NCI-H748 treated with DMSO at 0.1 percent for 48 hours (cell line): ENCODE results near the gene MARK3.

Experiments used
- DNase-seq: peaks from one replicate; lab custom pipeline; 2025; lab: John Stamatoyannopoulos, UW

The MARK3 gene

DNA sequence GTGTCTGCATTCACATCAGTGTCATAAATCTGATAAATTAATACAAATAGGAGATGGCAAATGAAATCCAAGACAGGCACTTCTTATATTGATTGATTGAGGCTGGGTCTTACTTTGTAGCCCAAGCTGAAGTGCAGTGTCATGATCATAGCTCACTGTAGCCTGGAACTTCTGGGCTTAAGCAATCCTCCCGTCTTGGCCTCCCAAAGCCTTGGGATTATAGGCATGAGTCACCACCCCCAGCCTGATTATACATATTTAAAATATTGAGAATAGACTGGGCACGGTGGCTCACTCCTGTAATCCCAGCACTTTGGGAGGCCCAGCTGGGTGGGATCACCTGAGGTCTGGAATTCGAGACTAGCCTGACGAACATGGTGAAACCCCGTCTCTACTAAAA, 51.3 kb downstream of the MARK3 start:
- DNase-seq: no peak

DNA sequence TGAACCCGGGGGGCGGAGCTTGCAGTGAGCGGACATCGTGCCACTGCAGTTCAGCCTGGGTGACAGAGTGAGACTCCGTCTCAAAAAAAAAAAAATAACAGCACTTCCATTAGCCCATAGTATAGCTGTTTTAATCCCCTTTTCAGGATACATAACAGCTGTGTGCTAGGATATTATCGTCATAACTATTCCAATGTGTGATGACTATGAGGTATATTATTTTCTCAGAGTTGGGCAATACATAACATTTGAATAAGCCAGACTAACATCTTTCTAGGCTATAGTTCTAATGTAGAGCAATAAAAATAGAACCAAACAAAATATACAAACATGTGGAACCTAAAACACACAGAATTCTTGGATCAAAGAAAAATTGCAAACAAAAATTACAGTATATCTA, 57.1 kb downstream of the MARK3 start:
- DNase-seq: no peak

DNA sequence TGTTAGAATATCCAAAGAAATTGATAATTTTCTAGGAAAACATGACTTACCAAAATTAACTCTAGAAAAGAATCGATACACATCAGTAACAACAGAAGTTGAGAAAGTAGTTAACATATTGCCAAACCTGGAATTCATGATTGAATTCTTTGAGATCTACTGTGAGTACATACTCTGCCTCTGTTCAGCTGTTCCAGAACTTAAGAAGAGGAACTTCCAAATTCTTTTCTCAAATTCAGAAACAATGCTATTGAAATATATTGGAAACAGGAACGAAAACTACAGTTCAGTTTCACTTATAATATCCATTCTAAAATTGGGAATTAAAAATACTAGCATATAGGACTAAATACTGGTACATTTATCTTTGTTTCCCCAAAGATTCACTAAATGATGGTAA, 57.9 kb downstream of the MARK3 start:
- no peak for DNase-seq

DNA sequence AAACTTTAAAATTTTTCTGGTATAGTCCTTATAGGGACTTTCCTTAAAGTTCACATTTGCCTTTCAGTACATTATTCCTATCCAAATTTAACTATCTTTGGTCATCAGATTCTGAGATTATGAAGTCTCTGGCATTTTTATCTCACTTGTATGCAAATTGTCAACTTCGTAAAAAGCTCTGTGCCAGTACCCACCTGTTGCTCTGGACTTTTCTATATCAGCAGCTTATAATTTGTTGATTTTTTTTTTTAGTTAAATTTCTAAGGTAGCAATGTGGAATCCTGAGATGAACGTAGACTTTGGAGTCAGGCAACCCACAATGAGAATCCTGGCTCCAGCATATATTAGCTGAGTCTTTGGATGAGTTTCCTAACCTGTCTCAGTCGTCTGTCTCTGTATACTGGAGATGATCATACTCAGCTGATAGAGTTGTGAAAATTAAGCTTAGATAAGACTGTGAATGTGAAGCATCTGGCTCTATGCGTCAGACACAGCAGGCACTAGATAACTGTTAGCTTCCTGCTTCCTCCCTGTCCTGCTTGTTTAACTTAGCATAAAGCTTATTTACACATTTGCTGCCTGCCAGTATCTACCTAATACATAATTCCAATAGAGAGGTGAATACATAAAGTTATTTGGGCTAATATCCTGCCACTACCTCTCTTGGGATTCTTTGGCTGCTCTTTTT, 59.8 kb downstream of the MARK3 start:
- no peak for DNase-seq

DNA sequence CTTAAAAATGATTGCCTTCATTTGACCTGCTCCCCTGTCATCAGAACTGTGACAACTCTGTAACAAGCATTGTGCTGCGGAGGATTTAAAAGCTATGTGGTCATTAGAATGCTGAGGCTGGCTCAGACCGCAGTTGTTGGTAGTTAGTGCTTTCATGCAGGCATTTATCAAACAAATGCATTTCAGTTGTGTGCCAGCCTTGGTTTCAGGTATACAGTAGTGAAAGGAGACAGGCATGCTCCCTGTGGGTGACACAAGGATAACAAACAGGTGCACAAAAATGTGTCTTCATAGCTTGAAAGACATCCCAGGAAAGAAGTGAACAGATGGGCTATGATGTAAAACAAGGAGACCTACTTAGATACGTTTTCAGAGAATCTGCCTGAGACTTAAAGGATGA, 60.6 kb downstream of the MARK3 start:
- no peak for DNase-seq

DNA sequence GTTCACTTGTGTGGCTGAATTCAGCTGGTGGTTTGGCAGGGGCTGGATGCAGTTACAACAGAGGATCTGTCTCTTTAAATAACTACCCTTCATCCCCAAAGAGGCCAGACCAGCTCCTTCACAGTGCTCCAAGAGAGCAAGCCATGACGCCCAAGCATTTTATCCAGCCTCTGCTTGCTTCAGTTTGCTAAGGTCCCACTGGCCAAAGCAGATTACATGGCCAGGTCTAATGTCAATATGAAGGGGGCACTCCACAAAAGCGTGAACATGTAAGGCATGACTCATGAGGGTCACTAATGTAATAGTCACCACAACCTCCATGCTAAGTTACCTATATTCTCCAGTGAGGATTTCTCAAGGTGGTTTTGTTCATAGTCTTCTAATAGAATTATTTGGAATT, 62.9 kb downstream of the MARK3 start:
- DNase-seq: no peak

DNA sequence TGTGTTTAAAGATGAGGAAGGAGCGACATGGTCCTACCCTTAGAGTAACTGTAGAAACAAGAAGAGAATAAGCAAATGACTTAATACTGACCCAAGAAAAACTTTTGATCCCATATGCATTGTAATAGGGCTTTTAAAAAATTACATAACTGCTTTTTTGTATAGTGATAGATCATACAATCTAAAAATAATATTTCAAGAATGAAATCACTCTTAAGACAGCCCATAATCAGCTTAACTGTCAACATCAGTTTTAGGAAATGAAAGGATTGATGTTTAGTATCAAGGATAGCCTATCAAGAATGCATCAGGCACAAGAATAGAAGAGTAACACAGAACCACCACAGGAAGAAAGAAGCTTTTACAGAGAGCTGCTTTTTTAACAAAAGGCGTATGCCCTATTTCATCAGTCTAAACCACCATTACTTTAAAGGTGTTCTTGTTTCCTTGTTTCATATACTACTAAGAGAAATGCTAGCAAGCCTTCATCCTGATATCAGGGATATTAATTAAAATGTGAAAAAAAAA, 64.5 kb downstream of the MARK3 start:
- no peak for DNase-seq

DNA sequence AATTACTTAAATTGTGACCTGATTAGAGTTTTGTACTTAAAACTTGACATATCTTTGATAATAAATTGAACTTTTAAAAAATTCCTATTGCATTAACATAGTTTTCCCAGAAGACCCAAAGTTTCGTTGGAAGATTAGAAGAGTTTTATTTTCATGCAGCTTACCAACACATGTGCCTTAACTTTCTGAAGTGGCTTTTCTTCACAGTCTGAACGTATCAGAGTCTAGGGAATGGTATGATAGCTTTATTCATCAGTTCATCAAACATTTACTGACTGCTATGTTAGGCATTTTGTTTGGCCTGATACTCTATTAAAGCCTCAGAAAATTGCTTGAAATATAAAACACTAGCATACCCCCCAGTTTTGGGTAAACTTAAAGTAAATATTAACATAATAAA, 65.2 kb downstream of the MARK3 start:
- no peak for DNase-seq

DNA sequence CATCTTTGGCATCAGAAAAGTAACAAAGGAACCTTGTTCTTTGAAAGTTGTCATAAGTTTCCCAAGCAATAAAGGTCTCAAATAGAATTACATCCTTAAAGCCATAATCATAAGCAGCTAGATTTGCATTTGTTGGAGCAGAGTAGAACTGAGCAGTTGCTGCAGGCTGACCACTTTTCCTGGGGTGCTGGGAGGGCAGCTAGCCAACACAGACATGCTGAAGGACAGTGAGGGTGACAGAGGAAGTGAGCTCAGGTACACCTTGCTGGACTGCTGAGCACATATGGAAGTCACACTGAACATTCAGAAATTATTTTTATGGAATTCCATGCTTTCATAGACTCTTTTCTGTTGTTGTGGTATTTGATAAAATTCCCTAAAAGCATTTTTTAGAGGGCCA, 66.2 kb downstream of the MARK3 start:
- DNase-seq: no peak

DNA sequence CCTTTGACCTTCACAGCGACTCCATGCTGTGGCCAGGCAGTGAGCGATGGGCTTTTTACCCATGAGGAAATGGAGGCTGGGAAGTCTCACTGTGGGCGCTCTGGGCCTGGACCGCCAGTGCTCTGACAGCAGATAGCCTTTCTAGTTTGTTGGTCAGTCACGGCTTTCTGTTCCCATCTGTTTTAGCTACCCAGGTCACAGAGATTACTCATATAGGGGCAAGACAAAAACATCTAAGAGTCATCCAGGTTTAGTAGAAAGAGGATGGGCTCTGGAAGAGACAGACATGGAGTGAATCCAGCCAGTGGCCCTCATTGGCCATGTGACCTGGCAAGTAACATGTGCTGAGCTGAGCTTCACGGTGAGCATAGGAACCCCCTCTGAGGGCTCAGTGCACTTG, 68.6 kb downstream of the MARK3 start:
- no peak for DNase-seq

DNA sequence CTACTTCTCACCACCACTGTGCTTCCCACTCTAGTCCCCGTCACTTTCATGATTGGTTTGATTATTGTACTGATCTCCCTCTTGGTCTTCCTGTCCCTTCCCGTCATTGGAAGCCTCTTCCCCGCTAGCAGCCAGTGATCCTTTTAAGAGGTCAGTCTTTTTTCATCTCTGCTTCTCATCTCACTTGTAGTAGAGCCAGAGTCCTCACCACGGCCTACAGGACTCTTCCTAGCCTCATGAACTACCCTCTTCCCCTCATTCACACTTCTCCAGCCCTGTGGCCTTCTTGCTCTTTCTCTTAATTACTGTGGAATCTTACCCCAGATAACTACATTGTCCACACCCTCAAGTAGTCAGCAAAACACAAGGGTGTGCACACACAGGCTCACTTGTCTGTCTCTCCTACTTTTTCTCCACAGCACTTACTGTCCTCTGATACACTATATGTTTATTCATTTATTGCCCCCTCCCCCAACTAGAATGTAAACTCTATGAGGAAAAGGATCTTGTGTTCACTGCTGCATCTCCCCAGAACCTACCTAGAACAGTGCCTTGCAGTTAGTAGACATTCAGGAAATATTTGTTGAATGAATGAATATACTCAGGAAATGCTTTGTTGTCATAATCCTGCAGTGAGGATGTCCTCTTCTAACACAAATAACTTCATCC, 71.1 kb downstream of the MARK3 start:
- DNase-seq: no peak

DNA sequence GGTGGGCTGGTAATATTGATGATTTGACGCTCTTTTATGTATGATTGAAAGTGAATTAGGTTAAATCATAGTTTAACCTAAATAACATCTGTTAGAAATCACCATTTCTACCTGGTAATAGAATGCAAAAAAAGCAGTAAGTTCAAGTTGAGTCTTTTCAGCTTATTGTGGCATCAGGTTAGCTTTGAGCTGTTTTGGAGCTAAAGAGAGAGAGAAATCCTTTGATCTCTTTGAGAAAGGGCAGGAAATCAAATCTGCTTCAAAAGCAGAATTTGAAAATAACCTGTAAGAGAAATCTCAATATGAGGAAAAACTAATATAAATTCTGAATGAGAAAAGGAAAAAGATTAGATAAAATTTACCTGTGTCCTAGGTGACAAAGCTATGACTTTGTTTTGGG, 75.2 kb downstream of the MARK3 start:
- no peak for DNase-seq

DNA sequence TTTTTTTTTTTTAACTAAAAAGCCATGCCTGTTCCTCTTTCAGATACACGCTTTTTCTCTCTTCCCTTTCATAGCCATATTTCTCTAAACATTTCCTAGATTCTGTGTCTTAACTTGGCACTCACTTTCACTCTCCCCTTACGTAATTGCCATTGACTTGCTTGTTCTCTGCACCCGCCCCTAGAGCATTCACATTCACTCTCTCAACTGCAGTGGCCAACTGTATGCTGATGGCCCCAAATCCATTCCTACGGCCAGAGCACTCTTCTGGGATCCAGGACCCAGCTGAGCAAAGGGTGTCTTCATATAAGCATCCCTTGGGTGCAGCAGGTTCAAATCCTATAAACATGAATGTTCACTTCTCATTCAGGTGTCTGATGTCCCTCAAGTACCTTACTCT, 77.9 kb downstream of the MARK3 start:
- DNase-seq: no peak

DNA sequence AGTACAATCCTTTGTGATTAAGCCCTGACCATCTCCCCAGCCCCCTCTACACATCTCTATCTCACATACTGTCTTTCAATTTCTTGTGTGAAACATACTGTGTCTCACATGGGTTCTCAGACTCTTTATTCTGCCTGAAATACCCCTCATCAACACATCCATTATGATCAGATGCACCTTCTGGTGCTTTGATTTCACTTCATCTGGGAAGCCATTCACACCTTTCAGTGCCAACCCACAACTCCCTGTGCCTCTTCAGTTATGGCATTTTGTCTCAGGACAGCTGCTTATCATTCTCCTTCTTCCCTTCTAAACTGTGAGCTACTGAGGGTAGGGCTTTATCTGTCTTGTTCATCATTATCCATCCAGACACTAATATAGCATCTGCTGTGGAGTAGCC, 78.6 kb downstream of the MARK3 start:
- DNase-seq: no peak

DNA sequence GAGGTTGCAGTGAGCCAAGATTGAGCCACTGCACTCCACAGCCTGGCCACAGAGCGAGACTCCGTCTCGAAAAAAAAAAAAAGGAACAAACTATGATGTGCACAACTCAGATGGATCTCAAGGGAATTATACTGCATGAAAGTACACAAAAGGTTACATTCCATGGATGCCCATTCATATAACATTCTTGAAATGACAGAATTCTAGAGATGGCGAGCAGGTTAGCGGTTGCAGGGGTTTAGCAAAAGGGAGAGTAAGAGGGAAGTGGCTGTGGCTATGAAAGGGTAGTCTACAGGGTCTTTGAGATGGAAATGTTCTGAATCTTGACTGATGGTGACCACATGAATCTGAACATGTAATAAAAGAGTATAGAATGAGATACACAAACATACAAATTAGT, 87.7 kb downstream of the MARK3 start:
- DNase-seq: no peak

DNA sequence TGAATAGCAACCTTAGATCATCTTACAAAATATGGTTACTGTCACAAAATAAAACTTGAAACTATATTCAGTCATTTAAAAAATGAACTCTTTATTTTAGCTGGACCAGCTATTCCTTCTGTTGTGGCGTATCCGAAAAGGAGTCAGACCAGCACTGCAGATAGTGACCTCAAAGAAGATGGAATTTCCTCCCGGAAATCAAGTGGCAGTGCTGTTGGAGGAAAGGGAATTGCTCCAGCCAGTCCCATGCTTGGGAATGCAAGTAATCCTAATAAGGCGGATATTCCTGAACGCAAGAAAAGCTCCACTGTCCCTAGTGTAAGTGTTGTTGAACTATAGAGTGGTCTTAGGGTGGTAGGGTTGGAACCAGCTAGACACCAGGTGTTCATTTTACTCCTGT, 89.7 kb downstream of the MARK3 start:
- no peak for DNase-seq

DNA sequence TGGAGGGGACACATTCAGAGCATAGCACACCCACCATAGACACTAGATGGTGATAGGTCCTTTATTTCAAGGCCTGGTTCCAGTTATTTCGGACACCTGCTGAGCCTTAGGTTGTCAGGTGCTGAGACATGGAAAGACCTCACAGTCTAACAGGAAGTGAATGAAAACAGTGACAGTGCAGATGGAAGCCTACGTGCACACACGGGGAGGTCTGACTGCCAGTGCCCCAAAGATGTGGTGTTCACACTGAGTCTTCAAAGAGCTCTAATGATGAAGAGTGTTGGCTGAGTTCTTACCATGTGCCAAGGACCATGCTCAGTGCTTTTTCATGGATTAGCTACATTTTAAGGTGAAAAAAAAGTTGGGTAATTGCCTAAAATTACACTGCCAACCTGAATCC, 90.8 kb downstream of the MARK3 start:
- DNase-seq: no peak

DNA sequence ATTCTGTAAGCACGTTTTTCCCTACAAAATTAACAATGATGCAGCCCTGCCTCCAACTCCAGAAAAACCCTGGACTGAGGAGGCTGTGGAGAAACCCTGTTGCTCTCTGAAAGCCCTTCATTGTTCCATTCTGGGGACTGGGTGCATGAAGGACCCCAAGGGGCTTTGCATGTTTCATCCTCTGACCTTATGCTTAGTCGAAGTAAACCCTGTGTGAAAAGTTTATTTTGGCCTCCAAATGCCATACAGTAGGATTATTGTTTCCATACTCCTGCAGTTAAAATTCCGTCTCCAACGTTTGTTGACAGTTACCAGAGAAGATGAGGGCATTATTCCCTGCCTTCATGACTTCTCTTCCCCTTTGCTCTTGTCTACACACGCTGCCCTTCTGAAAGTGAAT, 91.4 kb downstream of the MARK3 start:
- no peak for DNase-seq

DNA sequence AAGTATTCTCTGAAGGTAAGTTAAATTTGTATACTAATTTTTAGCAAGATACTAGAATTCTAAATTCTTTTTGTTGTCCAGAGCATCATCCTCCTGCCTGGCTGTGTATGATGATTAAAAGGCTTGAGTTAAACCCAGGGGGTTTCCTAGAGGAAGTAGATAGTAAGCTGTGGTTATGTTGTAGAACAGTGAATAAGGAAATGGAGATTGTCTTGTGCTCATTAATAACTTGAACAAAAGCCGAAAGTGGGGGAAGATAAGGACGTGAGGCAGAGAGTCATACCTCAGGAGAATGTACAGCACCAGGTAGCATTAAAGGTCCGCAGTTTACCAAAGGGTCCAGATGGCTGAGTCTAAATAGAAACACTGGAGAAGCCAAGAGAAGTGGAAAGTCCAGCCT, 95.4 kb downstream of the MARK3 start:
- no peak for DNase-seq

DNA sequence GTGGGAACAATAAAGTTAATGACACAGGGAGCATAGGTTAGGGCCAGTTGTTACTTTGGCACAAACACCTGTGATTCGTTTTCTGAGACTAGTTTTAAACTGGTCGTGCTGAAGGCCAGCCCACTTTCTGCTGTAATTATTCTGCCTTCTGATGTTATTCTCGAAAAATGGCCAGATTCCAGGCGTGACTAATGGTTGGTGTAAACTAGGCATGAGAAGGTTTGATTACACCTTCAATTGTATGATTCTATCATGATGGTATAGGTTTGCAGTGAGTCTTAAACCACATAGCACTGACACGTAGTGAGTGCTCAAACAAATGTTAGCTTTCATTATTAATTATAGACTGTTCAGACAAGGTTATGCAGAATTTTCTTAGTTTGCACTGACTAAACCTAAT, 98.4 kb downstream of the MARK3 start:
- no peak for DNase-seq

DNA sequence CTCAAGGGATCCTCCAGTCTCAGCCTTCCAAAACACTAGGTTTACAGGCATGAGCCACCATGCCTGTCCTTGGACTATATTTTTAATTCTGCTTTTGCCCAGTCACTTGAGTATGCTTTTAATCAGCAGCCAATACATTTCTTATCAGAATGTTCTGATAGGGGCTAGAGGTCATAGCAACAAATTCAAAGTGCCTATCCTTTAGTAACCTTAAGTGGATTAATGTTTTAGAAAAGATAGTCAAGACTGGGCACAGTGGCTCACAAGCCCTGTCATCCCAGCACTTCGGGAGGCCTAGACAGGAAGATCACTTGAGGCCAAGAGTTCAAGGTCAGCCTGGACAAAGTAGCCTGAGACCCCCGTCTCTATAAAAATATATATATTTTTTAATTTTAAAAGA, 100.3 kb downstream of the MARK3 start:
- DNase-seq: no peak

DNA sequence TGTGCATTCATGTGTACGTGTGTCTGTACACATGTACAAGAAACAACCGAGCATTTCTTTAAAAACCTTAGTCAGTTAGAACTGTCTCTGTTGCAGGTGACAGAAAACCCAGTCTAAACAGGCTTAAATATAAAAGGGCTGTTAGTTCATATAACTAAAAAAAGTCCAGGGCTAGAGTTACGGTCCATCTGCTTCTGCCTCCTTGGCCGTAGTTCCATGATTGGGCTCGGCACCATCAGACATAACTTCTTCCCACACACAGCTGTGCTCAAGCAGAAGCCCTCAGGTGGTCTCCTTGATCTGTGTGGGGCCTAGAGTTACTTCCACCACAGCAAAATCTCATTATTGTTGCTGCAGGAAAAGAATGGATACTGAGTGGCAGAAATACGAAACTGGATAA, 102.9 kb downstream of the MARK3 start:
- DNase-seq: no peak

DNA sequence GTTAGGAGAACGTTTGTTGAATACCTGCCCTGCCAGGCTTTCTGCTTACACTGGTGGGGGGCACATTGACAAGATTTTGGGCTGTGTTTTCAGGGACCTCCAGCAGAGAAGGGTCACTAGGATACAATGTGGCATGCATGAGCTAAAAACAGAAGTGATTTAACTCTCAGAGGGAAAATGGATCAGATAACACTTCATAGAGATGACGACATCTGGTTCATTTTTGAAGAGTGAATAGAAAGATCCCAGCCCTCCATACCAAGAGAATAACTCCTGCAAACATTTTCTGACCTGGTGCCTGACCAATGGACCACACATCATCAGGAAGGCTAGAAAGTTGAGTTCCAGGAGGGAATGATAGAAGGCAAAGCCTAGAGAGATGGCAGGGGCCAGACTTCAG, 103.7 kb downstream of the MARK3 start:
- no peak for DNase-seq

DNA sequence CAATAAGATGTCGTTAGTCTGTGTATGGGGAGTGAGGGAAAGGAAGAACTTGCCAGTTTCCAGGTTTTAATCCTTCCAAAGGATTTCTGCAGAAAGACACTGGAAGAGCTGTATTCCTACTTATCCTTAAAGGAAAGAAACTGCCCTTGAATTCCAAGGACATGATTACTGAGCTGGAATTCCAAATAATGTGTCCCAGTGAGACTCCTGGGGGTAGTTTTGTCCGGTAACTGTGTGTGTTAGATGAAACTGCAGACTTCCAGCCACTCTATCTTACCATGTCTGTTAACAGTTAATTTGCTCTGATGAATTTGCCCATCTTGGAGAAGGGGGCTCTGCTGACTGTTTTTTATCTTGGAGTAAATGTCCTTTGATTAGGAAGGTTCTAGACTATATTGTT, 104.4 kb downstream of the MARK3 start:
- no peak for DNase-seq
